Measurements from ENCODE around the gene ITPA. TPM values are rescaled to one million over a fixed set of nuclear protein-coding genes. Genes with fewer than 3 reads are reported as not detected.

ITPA gene
- total and polyA plus RNA-seq, 2 of the 13 experiments (the other 11 are each of a cell fraction or from before 2014, with no cell fraction given), result 60.1 to 103 TPM

DNA sequence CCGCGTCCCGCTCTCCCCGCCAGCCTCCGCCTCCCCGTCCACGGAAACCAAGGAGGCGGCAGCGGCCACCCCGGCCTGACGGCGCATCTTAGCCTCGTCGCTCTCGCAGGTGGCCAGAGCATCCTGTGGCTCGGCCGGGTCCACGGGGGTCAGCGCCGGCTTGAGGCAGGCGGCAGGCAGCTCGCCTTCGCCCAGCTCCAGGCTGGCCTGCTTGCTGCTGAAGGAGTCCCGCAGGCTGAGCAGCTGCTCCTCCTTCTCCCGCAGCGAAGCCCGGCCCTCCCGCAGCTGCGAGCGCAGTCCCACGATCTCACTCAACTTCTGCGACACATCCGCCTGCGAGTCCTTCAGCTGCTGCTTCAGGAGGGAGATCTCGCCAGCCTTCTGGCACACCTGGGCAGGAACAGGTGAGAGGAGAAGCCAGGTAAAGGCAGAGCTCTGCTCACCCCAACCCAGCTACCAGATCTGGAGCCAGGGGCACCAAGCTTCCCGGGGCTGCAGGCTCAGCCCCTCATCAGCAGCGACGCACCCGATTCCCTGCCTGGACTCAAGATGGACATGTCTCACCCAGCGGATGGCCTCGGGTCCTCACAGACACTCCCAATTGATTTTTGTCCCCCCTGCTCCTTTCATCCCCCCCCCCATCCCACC is 44.4 kb upstream of the ITPA start:
- POLR2A ChIA-PET, result interaction anchor here (0.5 to 1.6 kb wide), 3 partner anchors 25 to 42 kb away, joined by 3 to 5 read pairs (median 3); no protein-coding TSS in a partner anchor
- no peak overlapping the region for H2AFZ ChIP-seq (ENCODE audit: low read length)
- ATAC-seq, result no peak

More for the DNA sequence above, 44.4 kb upstream of the ITPA start:
- DNase-seq (ENCODE audit: low spot score), result no peak
- in situ Hi-C loops (cut with HindIII; ENCODE audit: extremely low pct_ligation_motif_present, low pct_unique_long_range_greater_than_20kb) (no loop called here), intact Hi-C loops (cut with micrococcal nuclease; ENCODE audit: unreplicated experiment) (loop anchor here (10.0 kb wide), 1 partner anchor 80 kb away; no protein-coding TSS in a partner anchor)
- H3K4me3 ChIP-seq (replicated peaks in 1 of 3; ENCODE audit: insufficient read depth in 1 of 3, low read depth in 2 of 3, low read length in 3 of 3), result no peak overlapping the region
- BruUV-seq (replicated peaks), result no TSS peak
- H3K79me2 ChIP-seq (ENCODE audit: insufficient read depth, low read length), result peaks cover under 1% of the 10 kb centered on the region
- no peaks in the 10 kb centered on the region for H3K36me3 ChIP-seq (replicated peaks in 1 of 2; ENCODE audit: control insufficient read depth in 1 of 2, insufficient read depth in 2 of 2, low read length in 2 of 2)
- H3K4me2 ChIP-seq (ENCODE audit: low read depth, low read length), result no peak overlapping the region
- WGBS (ENCODE audit: low lambda C conversion rate), result 97% methylated on average over 37 of the region's 41 CpGs
- H3K4me1 ChIP-seq (ENCODE audit: insufficient read depth, low read length), result peaks cover 70% of the 10 kb centered on the region
- no peaks in the 10 kb centered on the region for H3K9me3 ChIP-seq (ENCODE audit: low read length)
- H3K27me3 ChIP-seq (ENCODE audit: control insufficient read depth in 1 of 2, insufficient read depth in 2 of 2, low read length in 2 of 2), result no peaks in the 10 kb centered on the region
- TF ChIP-seq CCDC6 (CRISPR knock-in tag; IDR thresholded peaks at IDR 0.05) (no peak), NFATC3 (CRISPR knock-in tag; IDR thresholded peaks at IDR 0.05) (no peak), PRDM4 (CRISPR knock-in tag; IDR thresholded peaks at IDR 0.05; ENCODE audit: borderline replicate concordance) (no peak), ZNF337 (CRISPR knock-in tag; IDR thresholded peaks at IDR 0.05; ENCODE audit: borderline replicate concordance, low read depth) (no peak), ZNF766 (CRISPR knock-in tag; IDR thresholded peaks at IDR 0.05; ENCODE audit: borderline replicate concordance) (no peak), YEATS4 (CRISPR knock-in tag; IDR thresholded peaks at IDR 0.05; ENCODE audit: borderline replicate concordance) (no peak), ZNF513 (CRISPR knock-in tag; conservative IDR thresholded peaks at IDR 0.05) (no peak)
- TF ChIP-seq, protein P1, sequence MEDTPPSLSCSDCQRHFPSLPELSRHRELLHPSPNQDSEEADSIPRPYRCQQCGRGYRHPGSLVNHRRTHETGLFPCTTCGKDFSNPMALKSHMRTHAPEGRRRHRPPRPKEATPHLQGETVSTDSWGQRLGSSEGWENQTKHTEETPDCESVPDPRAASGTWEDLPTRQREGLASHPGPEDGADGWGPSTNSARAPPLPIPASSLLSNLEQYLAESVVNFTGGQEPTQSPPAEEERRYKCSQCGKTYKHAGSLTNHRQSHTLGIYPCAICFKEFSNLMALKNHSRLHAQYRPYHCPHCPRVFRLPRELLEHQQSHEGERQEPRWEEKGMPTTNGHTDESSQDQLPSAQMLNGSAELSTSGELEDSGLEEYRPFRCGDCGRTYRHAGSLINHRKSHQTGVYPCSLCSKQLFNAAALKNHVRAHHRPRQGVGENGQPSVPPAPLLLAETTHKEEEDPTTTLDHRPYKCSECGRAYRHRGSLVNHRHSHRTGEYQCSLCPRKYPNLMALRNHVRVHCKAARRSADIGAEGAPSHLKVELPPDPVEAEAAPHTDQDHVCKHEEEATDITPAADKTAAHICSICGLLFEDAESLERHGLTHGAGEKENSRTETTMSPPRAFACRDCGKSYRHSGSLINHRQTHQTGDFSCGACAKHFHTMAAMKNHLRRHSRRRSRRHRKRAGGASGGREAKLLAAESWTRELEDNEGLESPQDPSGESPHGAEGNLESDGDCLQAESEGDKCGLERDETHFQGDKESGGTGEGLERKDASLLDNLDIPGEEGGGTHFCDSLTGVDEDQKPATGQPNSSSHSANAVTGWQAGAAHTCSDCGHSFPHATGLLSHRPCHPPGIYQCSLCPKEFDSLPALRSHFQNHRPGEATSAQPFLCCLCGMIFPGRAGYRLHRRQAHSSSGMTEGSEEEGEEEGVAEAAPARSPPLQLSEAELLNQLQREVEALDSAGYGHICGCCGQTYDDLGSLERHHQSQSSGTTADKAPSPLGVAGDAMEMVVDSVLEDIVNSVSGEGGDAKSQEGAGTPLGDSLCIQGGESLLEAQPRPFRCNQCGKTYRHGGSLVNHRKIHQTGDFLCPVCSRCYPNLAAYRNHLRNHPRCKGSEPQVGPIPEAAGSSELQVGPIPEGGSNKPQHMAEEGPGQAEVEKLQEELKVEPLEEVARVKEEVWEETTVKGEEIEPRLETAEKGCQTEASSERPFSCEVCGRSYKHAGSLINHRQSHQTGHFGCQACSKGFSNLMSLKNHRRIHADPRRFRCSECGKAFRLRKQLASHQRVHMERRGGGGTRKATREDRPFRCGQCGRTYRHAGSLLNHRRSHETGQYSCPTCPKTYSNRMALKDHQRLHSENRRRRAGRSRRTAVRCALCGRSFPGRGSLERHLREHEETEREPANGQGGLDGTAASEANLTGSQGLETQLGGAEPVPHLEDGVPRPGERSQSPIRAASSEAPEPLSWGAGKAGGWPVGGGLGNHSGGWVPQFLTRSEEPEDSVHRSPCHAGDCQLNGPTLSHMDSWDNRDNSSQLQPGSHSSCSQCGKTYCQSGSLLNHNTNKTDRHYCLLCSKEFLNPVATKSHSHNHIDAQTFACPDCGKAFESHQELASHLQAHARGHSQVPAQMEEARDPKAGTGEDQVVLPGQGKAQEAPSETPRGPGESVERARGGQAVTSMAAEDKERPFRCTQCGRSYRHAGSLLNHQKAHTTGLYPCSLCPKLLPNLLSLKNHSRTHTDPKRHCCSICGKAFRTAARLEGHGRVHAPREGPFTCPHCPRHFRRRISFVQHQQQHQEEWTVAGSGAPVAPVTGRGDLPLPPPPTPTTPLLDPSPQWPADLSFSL (CRISPR knock-in tag; IDR thresholded peaks at IDR 0.05), result no peak
- no peak for FAIRE-seq
- H4K20me1 ChIP-seq (ENCODE audit: insufficient read depth, low read length), result no peaks in the 10 kb centered on the region
- H3K9ac ChIP-seq (ENCODE audit: insufficient read depth, low read depth, low read length), result no peak overlapping the region
- H3K27ac ChIP-seq (ENCODE audit: extremely low read length, insufficient read depth, low read length), result no peak overlapping the region
- CTCF ChIA-PET (ENCODE audit: low intra/inter-chr PET ratio, low total read pairs), result no interaction called here

Data from HepG2 (cell line).